ENCODE data around the gene EOLA1.
"Not testable (repeated sequence)": the region's sequence is repeated elsewhere in the genome, so short reads cannot be mapped to it uniquely, and the experiment has no call there.

The EOLA1 gene

GRCh38 chrX:149540621-149541520 is at the start of gene EOLA1:
EOLA1 (plus strand) TSS chrX:149541012; CDS start chrX:149545631, 4,619 bp downstream.
- H3K27ac Mint-ChIP-seq: peak within 1 kb of the TSS; percentile 99
- H3K36me3 Mint-ChIP-seq (ENCODE audit: low read depth): peaks cover 21% of the 10 kb centered on the region
- peak; percentile 88 for DNase-seq
- peak within 1 kb of the TSS; percentile 88 for H3K4me3 Mint-ChIP-seq
- H3K4me1 Mint-ChIP-seq (ENCODE audit: low read depth): peaks cover 10% of the 10 kb centered on the region
- H3K27me3 Mint-ChIP-seq: peaks cover 4% of the 10 kb centered on the region
- no peaks in the 10 kb centered on the region for H3K9me3 Mint-ChIP-seq

GRCh38 chrX:149491812-149492211 is 49.0 kb upstream of the EOLA1 start:
- Mint-ChIP-seq H3K27ac (no peak overlapping the region), H3K4me1 (ENCODE audit: low read depth) (peaks cover 6% of the 10 kb centered on the region), H3K36me3 (ENCODE audit: low read depth) (peaks cover 35% of the 10 kb centered on the region), H3K4me3 (no peak overlapping the region), H3K9me3 (no peaks in the 10 kb centered on the region), H3K27me3 (peaks cover 8% of the 10 kb centered on the region)
- no peak for DNase-seq

- H3K27ac Mint-ChIP-seq: no peak overlapping the region
- H3K36me3 Mint-ChIP-seq (ENCODE audit: low read depth): peaks cover 43% of the 10 kb centered on the region
- no peak for DNase-seq
- no peak overlapping the region for H3K4me3 Mint-ChIP-seq
- no peaks in the 10 kb centered on the region for H3K9me3 Mint-ChIP-seq
- H3K27me3 Mint-ChIP-seq: peaks cover 11% of the 10 kb centered on the region
- peaks cover 2% of the 10 kb centered on the region for H3K4me1 Mint-ChIP-seq (ENCODE audit: low read depth)
Observed at GRCh38 chrX:149493567-149494562, 46.9 kb upstream of the EOLA1 start.

GRCh38 chrX:149494844-149495565 is 45.8 kb upstream of the EOLA1 start:
- H3K36me3 Mint-ChIP-seq (ENCODE audit: low read depth): peaks cover 43% of the 10 kb centered on the region
- no peaks in the 10 kb centered on the region for H3K9me3 Mint-ChIP-seq
- DNase-seq: no peak

GRCh38 chrX:149495573-149496071 is 45.2 kb upstream of the EOLA1 start:
- H3K27ac Mint-ChIP-seq: no peak overlapping the region

More at GRCh38 chrX:149494844-149495565, 45.8 kb upstream of the EOLA1 start:
- H3K4me1 Mint-ChIP-seq (ENCODE audit: low read depth): peaks cover 5% of the 10 kb centered on the region
- peaks cover 11% of the 10 kb centered on the region for H3K27me3 Mint-ChIP-seq
- H3K27ac Mint-ChIP-seq: peak overlapping the region; percentile 30
- H3K4me3 Mint-ChIP-seq: no peak overlapping the region

GRCh38 chrX:149497054-149497453 is 43.8 kb upstream of the EOLA1 start:
- peaks cover 53% of the 10 kb centered on the region for H3K36me3 Mint-ChIP-seq (ENCODE audit: low read depth)
- H3K27ac Mint-ChIP-seq: no peak overlapping the region
- H3K4me1 Mint-ChIP-seq (ENCODE audit: low read depth): peaks cover 23% of the 10 kb centered on the region
- no peak overlapping the region for H3K4me3 Mint-ChIP-seq
- peaks cover 11% of the 10 kb centered on the region for H3K27me3 Mint-ChIP-seq
- DNase-seq: no peak
- H3K9me3 Mint-ChIP-seq: no peaks in the 10 kb centered on the region

More at GRCh38 chrX:149495573-149496071, 45.2 kb upstream of the EOLA1 start:
- H3K4me3 Mint-ChIP-seq: no peak overlapping the region
- H3K9me3 Mint-ChIP-seq: no peaks in the 10 kb centered on the region
- DNase-seq: no peak
- peaks cover 11% of the 10 kb centered on the region for H3K4me1 Mint-ChIP-seq (ENCODE audit: low read depth)
- H3K27me3 Mint-ChIP-seq: peaks cover 11% of the 10 kb centered on the region
- H3K36me3 Mint-ChIP-seq (ENCODE audit: low read depth): peaks cover 43% of the 10 kb centered on the region

- Mint-ChIP-seq H3K9me3 (no peaks in the 10 kb centered on the region), H3K27me3 (peaks cover 11% of the 10 kb centered on the region), H3K27ac (no peak overlapping the region), H3K36me3 (ENCODE audit: low read depth) (peaks cover 59% of the 10 kb centered on the region), H3K4me3 (no peak overlapping the region), H3K4me1 (ENCODE audit: low read depth) (peaks cover 28% of the 10 kb centered on the region)
- no peak for DNase-seq
Observed at GRCh38 chrX:149497626-149498025, 43.2 kb upstream of the EOLA1 start.

- peaks cover 62% of the 10 kb centered on the region for H3K36me3 Mint-ChIP-seq (ENCODE audit: low read depth)
- no peak overlapping the region for H3K27ac Mint-ChIP-seq
- no peaks in the 10 kb centered on the region for H3K9me3 Mint-ChIP-seq
- peaks cover 32% of the 10 kb centered on the region for H3K4me1 Mint-ChIP-seq (ENCODE audit: low read depth)
- H3K4me3 Mint-ChIP-seq: no peak overlapping the region
- no peak for DNase-seq
- H3K27me3 Mint-ChIP-seq: peaks cover 11% of the 10 kb centered on the region
Observed at GRCh38 chrX:149498767-149499166, 42.0 kb upstream of the EOLA1 start.

GRCh38 chrX:149499766-149500165 is 41.0 kb upstream of the EOLA1 start:
- DNase-seq: no peak

GRCh38 chrX:149502923-149503322 is 37.9 kb upstream of the EOLA1 start:
- Mint-ChIP-seq H3K27ac (peak overlapping the region; percentile 60), H3K4me1 (ENCODE audit: low read depth) (peaks cover 41% of the 10 kb centered on the region), H3K4me3 (peak overlapping the region; percentile 8), H3K36me3 (ENCODE audit: low read depth) (peaks cover 48% of the 10 kb centered on the region)
- H3K27me3 Mint-ChIP-seq, H3K9me3 Mint-ChIP-seq, DNase-seq: not testable (repeated sequence)

More at GRCh38 chrX:149499766-149500165, 41.0 kb upstream of the EOLA1 start:
- Mint-ChIP-seq H3K4me3 (no peak overlapping the region), H3K36me3 (ENCODE audit: low read depth) (peaks cover 62% of the 10 kb centered on the region), H3K27ac (no peak overlapping the region), H3K4me1 (ENCODE audit: low read depth) (peaks cover 34% of the 10 kb centered on the region), H3K9me3 (no peaks in the 10 kb centered on the region), H3K27me3 (peaks cover 11% of the 10 kb centered on the region)

GRCh38 chrX:149503446-149503845 is 37.4 kb upstream of the EOLA1 start:
- peaks cover 43% of the 10 kb centered on the region for H3K36me3 Mint-ChIP-seq (ENCODE audit: low read depth)
- H3K9me3 Mint-ChIP-seq, H3K27me3 Mint-ChIP-seq: not testable (repeated sequence)
- peaks cover 41% of the 10 kb centered on the region for H3K4me1 Mint-ChIP-seq (ENCODE audit: low read depth)
- peak; percentile 64 for DNase-seq
- H3K27ac Mint-ChIP-seq: peak overlapping the region; percentile 84
- H3K4me3 Mint-ChIP-seq: peak overlapping the region; percentile 76

- H3K4me3 Mint-ChIP-seq: peak overlapping the region; percentile 76
- peak; percentile 64 for DNase-seq
- H3K27me3 Mint-ChIP-seq: peaks cover 9% of the 10 kb centered on the region
- H3K36me3 Mint-ChIP-seq (ENCODE audit: low read depth): peaks cover 34% of the 10 kb centered on the region
- peak overlapping the region; percentile 84 for H3K27ac Mint-ChIP-seq
- no peaks in the 10 kb centered on the region for H3K9me3 Mint-ChIP-seq
- H3K4me1 Mint-ChIP-seq (ENCODE audit: low read depth): peaks cover 40% of the 10 kb centered on the region
Observed at GRCh38 chrX:149504226-149504914, 36.4 kb upstream of the EOLA1 start.

- peak; percentile 86 for DNase-seq
- peaks cover 14% of the 10 kb centered on the region for H3K27me3 Mint-ChIP-seq
- peak within 1 kb of the TSS; percentile 84 for H3K27ac Mint-ChIP-seq
- H3K36me3 Mint-ChIP-seq (ENCODE audit: low read depth): peaks cover 28% of the 10 kb centered on the region
- no peaks in the 10 kb centered on the region for H3K9me3 Mint-ChIP-seq
- peak within 1 kb of the TSS; percentile 76 for H3K4me3 Mint-ChIP-seq
- H3K4me1 Mint-ChIP-seq (ENCODE audit: low read depth): peaks cover 36% of the 10 kb centered on the region
Observed at GRCh38 chrX:149504915-149505651, 35.7 kb upstream of the EOLA1 start, which contains the start of gene IDS. IDS (minus strand) TSS chrX:149505306; CDS start chrX:149505137, 169 bp downstream.
